Heart right ventricle (tissue), 16 donors: ENCODE data around the gene NCAM1. TPM values are rescaled to one million over a fixed set of nuclear protein-coding genes. Genes with fewer than 3 reads are reported as not detected.

Experiments
- ATAC-seq, 8 donors: fragments of 200-7000 bp; cut with Tn5 transposase; one replicate each; pipeline ENCODE4 v1.9.1; 2020; ENCODE audit warnings: mild to moderate bottlenecking in 8 of 8, moderate library complexity in 8 of 8, moderate number of reproducible peaks in 1 of 8
- DNase-seq, 2 donors: peaks; one replicate each; pipeline ENCODE4 v3.0.0-alpha.2; 2020
- H3K27ac ChIP-seq, 10 donors: fragments of 200-600 bp; sonication (generic) in 2 of 10; one replicate each; pipeline versions ENCODE4 v1.5.0 to v1.8.0; 2020 to 2022; ENCODE audit warnings: mild to moderate bottlenecking in 3 of 10
- H3K27me3 ChIP-seq, 7 donors: fragments of 200-600 bp; one replicate each; pipeline ENCODE4 v1.8.0; 2021 to 2022; ENCODE audit warnings: mild to moderate bottlenecking in 2 of 7
- H3K36me3 ChIP-seq, 9 donors: fragments of 200-600 bp; sonication (generic) in 1 of 9; one replicate each; pipeline versions ENCODE4 v1.5.0 to v1.8.0; 2020 to 2022; ENCODE audit warnings: mild to moderate bottlenecking in 2 of 9
- H3K4me1 ChIP-seq, 9 donors: fragments of 200-600 bp; sonication (generic) in 1 of 9; one replicate each; pipeline versions ENCODE4 v1.5.0 to v1.8.0; 2020 to 2022; ENCODE audit warnings: mild to moderate bottlenecking in 4 of 9
- H3K4me3 ChIP-seq, 10 donors: fragments of 200-600 bp; sonication (generic) in 2 of 10; one replicate each; pipeline versions ENCODE4 v1.5.0 to v1.8.0; 2020 to 2022; ENCODE audit warnings: mild to moderate bottlenecking in 7 of 10, moderate library complexity in 2 of 10
- H3K9me3 ChIP-seq, 11 donors: fragments of 200-600 bp in 10 of 11; sonication (generic) in 2 of 11; one replicate each; pipeline versions ENCODE4 v1.5.0 to v1.8.0; 2013 to 2022; ENCODE audit warnings: mild to moderate bottlenecking in 2 of 11, control low read depth in 1 of 11, moderate library complexity in 1 of 11
- WGBS, 2 donors: extraction: QIAGEN DNeasy Blood & Tissue Kit; methylation state at CpG; one replicate each; pipeline ENCODE4 v1.1.7; 2013; ENCODE audit warnings: inconsistent platforms in 1 of 2; 5-methylcytosine and 5-hydroxymethylcytosine counted together
- intact Hi-C, 10 donors: fragments of 100-400 bp; cut with DNase I; formaldehyde crosslinking; loops; one replicate each; pipeline versions ENCODE4 v1.11.1 to v1.14.2; 2022
- polyA plus RNA-seq, 2 donors: library from polyadenylated mRNA; stranded (reverse); fragments of 200-250 nt; gene quantifications; one replicate each; pipeline ENCODE4 v1.2.3, GENCODE V29; 2013
- total RNA-seq, 10 donors: library from RNA; stranded (reverse); fragmentation: NEBNext Ultra II Directional in 3 of 10; extraction: Animal tissue kit (Norgen Biotek cat#: 25700) in 3 of 10; gene quantifications; one replicate each; pipeline versions ENCODE4 v1.2.1 to v1.2.4, GENCODE V29; 2021 to 2023
- TF ChIP-seq, protein P1 (sequence below), 9 donors: fragments of 200-600 bp; sonication (generic) in 2 of 9; IDR thresholded peaks; one replicate each; pipeline versions ENCODE4 v1.5.0 to v1.8.0; 2021 to 2022; ENCODE audit warnings: antibody characterized with exemption in 9 of 9, mild to moderate bottlenecking in 5 of 9, moderate library complexity in 1 of 9
- donor health status: Arrhythmogenic right ventricular cardiomyopathy.
- donor health status: ischemic (EF 13 %, LVEDD 7.1; RV severe dilation, severe dysfunction).
- donor health status: healthy with polysubstance abuse.
- donor health status: DM: no; HTN: yes; CAD: no.
- donor health status: DM: no; HTN: no; CAD: no.
- donor health status: ischemic (EF 25% LVEDD 6.9; RV normal size, moderate dysfunction).
- donor health status: ischemic (EF 25% LVEDD 5.7; RV mildly dilated, moderate dysfunction).
- donor health status: healthy.
- donor health status: DM: yes; HTN: yes; CAD: no.
- donor health status: Ischemic cardiomyopathy.
- donor health status: ischemic (EF 35%, LVEDD 5.7; RV mildly dilated, moderate dysfunction).
- donor health status: nonischemic (EF 11% LVEDD 7.7; RV severe dilation, severe dysfunction).
- donor health status: DM: yes; HTN: yes; CAD: no.
- donor health status: PGD.
- donor health status: ischemic (EF 29% LVEDD 5.4; RV normal size, mild dysfunction).
- donor health status: nonischemic (EF 23%, LVEDD 6.1; RV moderate dilation, normal function).

The NCAM1 gene
- total and polyA plus RNA-seq, 12 donors: 76.8 to 454 (median 328) TPM

DNA sequence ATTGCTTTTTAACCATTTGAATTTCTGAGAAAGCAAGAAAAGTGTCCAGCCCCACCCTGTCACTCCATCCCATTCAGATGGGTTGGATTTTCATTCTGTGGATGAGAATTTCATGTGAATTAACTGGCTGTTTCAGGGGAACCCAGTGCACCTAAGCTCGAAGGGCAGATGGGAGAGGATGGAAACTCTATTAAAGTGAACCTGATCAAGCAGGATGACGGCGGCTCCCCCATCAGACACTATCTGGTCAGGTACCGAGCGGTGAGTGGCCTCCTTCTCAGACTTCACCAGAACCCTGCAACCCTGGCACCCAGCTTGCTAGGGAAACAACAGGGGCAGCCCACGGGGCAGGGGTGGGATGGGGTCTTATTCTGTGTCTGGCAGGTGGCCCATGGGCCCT is 294.5 kb downstream of the NCAM1 start:
- TF ChIP-seq, protein P1, sequence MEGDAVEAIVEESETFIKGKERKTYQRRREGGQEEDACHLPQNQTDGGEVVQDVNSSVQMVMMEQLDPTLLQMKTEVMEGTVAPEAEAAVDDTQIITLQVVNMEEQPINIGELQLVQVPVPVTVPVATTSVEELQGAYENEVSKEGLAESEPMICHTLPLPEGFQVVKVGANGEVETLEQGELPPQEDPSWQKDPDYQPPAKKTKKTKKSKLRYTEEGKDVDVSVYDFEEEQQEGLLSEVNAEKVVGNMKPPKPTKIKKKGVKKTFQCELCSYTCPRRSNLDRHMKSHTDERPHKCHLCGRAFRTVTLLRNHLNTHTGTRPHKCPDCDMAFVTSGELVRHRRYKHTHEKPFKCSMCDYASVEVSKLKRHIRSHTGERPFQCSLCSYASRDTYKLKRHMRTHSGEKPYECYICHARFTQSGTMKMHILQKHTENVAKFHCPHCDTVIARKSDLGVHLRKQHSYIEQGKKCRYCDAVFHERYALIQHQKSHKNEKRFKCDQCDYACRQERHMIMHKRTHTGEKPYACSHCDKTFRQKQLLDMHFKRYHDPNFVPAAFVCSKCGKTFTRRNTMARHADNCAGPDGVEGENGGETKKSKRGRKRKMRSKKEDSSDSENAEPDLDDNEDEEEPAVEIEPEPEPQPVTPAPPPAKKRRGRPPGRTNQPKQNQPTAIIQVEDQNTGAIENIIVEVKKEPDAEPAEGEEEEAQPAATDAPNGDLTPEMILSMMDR (IDR thresholded peaks at IDR 0.05): no peak
- peaks cover 0 to 8% (median 0%) of the 10 kb centered on the region in 9 donors for H3K36me3 ChIP-seq
- DNase-seq (no peak), ATAC-seq (no peak)
- intact Hi-C loops: no loop called here
- peak overlapping the region in 4 of 10 donors; percentile 23 to 75 (median 63) for H3K27ac ChIP-seq
- no peaks in the 10 kb centered on the region for H3K9me3 ChIP-seq
- H3K4me1 ChIP-seq: peaks cover 0 to 42% (median 12%) of the 10 kb centered on the region in 9 donors
- H3K27me3 ChIP-seq: no peaks in the 10 kb centered on the region
- no peak overlapping the region for H3K4me3 ChIP-seq
- 86 to 89% methylated on average over 6 of the region's 6 CpGs for WGBS, 2 donors

DNA sequence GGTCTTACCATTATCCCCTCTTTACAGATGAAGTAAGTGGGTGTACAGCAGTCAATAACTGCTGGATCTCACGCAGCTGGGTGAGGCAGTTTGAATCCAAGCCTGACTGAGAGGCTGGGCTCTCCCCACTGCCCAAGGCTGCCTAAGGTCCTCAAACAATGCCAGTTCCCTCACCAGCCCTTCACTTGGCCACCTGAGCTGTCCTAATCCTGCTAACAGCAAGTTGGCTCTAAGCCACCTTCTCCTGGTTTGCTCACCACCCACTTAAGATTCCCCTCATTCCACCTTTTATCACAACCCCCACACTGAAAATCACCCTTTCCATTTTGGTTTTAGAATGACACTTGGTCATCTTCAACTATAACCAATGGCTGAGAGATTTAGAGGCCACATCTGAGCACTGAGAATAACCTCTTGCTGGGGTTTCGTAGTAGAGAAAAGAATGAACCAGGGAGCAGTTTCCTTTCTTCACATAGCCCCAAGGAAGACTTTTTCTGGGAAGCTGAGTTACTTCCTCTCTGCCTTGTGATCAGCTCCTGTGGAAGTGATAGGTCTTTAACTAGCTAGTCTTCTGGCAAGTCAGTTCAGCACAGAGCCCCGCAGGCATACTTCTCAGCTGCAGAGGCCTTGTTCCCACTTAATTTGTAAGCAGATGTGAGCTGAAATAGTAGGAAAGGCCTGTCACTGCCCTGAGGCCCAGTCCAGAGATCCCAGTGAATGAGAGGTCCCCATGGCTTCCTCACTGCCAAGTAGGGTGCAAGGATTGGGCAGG is 295.4 kb downstream of the NCAM1 start:
- ATAC-seq (peak; percentile 61 to 90 (median 80)), DNase-seq (peak in 1 of 2 donors; percentile 54)
- Histone ChIP-seq H3K27ac (peak overlapping the region in 5 of 10 donors; percentile 23 to 75 (median 61)), H3K36me3 (peaks cover 0 to 16% (median 0%) of the 10 kb centered on the region in 9 donors), H3K9me3 (no peaks in the 10 kb centered on the region), H3K27me3 (no peaks in the 10 kb centered on the region), H3K4me1 (peaks cover 0 to 43% (median 12%) of the 10 kb centered on the region in 9 donors), H3K4me3 (no peak overlapping the region)
- 49 to 67% methylated on average over 3 of the region's 3 CpGs for WGBS, 2 donors
- TF ChIP-seq, protein P1 (IDR thresholded peaks at IDR 0.05): no peak
- intact Hi-C loops: no loop called here

DNA sequence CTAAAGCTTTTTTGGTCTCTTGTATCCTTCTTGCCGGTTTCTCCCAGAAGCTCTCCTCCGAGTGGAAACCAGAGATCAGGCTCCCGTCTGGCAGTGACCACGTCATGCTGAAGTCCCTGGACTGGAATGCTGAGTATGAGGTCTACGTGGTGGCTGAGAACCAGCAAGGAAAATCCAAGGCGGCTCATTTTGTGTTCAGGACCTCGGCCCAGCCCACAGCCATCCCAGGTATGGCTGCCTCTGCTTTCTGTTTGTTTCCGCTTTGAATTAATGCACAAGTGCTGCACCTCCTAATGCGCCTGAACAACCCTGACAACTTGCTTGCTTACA is 298.8 kb downstream of the NCAM1 start:
- ATAC-seq (no peak), DNase-seq (no peak)
- WGBS, 2 donors: 95% methylated on average over 9 of the region's 9 CpGs
- H3K36me3 ChIP-seq: peaks cover 0 to 19% (median 0%) of the 10 kb centered on the region in 9 donors
- no peaks in the 10 kb centered on the region for H3K27me3 ChIP-seq
- H3K9me3 ChIP-seq: no peaks in the 10 kb centered on the region
- peaks cover 0 to 44% (median 11%) of the 10 kb centered on the region in 9 donors for H3K4me1 ChIP-seq
- no peak overlapping the region for H3K4me3 ChIP-seq
- intact Hi-C loops: no loop called here
- TF ChIP-seq, protein P1 (IDR thresholded peaks at IDR 0.05): no peak
- no peak overlapping the region for H3K27ac ChIP-seq

DNA sequence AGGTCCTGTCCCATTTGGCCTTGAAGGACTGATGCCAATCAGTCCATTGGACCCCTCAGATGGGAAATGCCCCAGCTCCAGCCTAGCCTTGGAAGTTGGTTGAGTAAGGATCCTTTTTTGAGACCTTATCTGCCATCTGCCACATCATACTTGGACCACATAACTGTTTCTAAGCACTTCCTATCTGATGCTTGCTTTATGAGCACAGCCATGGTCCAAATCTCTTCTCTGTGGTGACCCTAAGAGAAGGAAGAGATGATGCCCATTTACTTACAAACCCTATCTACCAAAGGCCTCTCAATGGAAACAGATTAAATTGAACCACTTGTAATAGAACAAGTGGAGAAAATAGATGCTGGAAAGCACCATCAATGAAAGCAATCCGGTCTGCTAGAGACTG is 299.3 kb downstream of the NCAM1 start:
- no peak overlapping the region for H3K27ac ChIP-seq
- H3K27me3 ChIP-seq: no peaks in the 10 kb centered on the region
- 79 to 86% methylated on average over 1 of the region's 1 CpG for WGBS, 2 donors
- H3K36me3 ChIP-seq: peaks cover 0 to 19% (median 0%) of the 10 kb centered on the region in 9 donors
- TF ChIP-seq, protein P1 (IDR thresholded peaks at IDR 0.05): no peak
- no peak overlapping the region for H3K4me3 ChIP-seq
- H3K9me3 ChIP-seq: no peaks in the 10 kb centered on the region
- peaks cover 0 to 44% (median 12%) of the 10 kb centered on the region in 9 donors for H3K4me1 ChIP-seq
- ATAC-seq (no peak), DNase-seq (no peak)
- intact Hi-C loops: no loop called here
